Tibial nerve (tissue), 4 donors: ENCODE data around the gene KCNMA1. TPM values are rescaled to one million over a fixed set of nuclear protein-coding genes. Genes with fewer than 3 reads are reported as not detected.
A peak's percentile ranks its signal among the peaks of the same experiment; 100 is the strongest.

Experiments used
- DNase-seq, 2 donors: peaks; one replicate each; pipeline ENCODE4 v3.0.0-alpha.2; 2019; ENCODE audit warnings: low spot score in 2 of 2
- H3K27ac ChIP-seq, 4 donors: fragments of 200-600 bp; sonication (generic) in 3 of 4; one replicate each; pipeline ENCODE4 v1.5.1; 2017 to 2019; ENCODE audit warnings: mild to moderate bottlenecking in 1 of 4
- H3K27me3 ChIP-seq, 2 donors: fragments of 200-600 bp; sonication (generic) in 1 of 2; one replicate each; pipeline versions ENCODE4 v1.5.1 to v1.6.0; 2017 to 2019
- H3K36me3 ChIP-seq, 3 donors: fragments of 200-600 bp; sonication (generic); one replicate each; pipeline ENCODE4 v1.5.1; 2018 to 2019
- H3K4me1 ChIP-seq, 4 donors: fragments of 200-600 bp; sonication (generic) in 3 of 4; one replicate each; pipeline ENCODE4 v1.5.1; 2017 to 2019
- H3K4me3 ChIP-seq, 4 donors: fragments of 200-600 bp; sonication (generic) in 3 of 4; one replicate each; pipeline ENCODE4 v1.5.1; 2017 to 2019; ENCODE audit warnings: mild to moderate bottlenecking in 1 of 4, moderate library complexity in 1 of 4
- H3K9me3 ChIP-seq, 4 donors: fragments of 200-600 bp; sonication (generic) in 3 of 4; one replicate each; pipeline ENCODE4 v1.5.1; 2017 to 2019
- CTCF ChIP-seq, 5 experiments: fragments of 200-600 bp in 3 of 5; fragments of 450-650 bp in 2 of 5; sonication (generic) in 3 of 5; IDR thresholded peaks; one replicate each; pipeline ENCODE4 v1.5.1; 2016 to 2019; ENCODE audit warnings: antibody characterized with exemption in 5 of 5, mild to moderate bottlenecking in 3 of 5, moderate library complexity in 2 of 5
- EP300 ChIP-seq, 2 donors: sonication (generic); formaldehyde crosslinking; IDR thresholded peaks; one replicate each; pipeline ENCODE4 v1.6.1; 2017; ENCODE audit warnings: antibody characterized with exemption in 2 of 2, mild to moderate bottlenecking in 1 of 2
- POLR2A ChIP-seq, 2 donors: fragments of 450-650 bp; IDR thresholded peaks; one replicate each; pipeline ENCODE4 v1.6.1; 2017; ENCODE audit warnings: antibody characterized with exemption in 2 of 2, mild to moderate bottlenecking in 2 of 2, moderate library complexity in 2 of 2
- WGBS, 2 donors: methylation state at CpG; one replicate each; pipeline ENCODE4 v1.1.5; 2018; 5-methylcytosine and 5-hydroxymethylcytosine counted together
- total RNA-seq, 4 donors: library from RNA; depleted of rRNA; stranded (reverse); fragments of >200 nt; gene quantifications; one replicate each; pipeline ENCODE4 v1.1.0, GENCODE V29; 2016

The KCNMA1 gene
- total RNA-seq, 4 donors from 2014 or later = 10.2 to 19.9 (median 13.7) TPM

DNA sequence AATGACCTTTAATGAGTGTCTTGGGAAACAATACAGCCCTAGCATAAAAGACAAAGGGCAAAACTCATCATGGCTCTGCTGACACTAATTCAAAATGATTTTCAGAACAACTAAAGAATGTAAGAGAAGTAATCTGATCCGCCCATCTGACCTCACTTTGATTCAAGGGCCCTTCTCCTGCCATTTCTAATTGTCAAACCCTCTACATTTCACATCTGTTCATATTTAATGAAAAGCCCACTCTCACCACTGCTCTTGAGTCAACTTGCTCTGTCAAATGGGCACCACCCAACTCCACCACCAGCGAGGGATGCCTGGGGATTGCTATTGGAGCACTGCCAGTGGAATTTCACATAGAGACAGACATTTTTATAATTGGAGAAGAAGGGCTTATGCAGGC lies 639.2 kb downstream of the KCNMA1 start:
- Histone ChIP-seq H3K4me3 (no peak overlapping the region), H3K9me3 (no peaks in the 10 kb centered on the region), H3K27me3 (no peaks in the 10 kb centered on the region), H3K27ac (peak overlapping the region in 1 of 4 donors; percentile 33), H3K36me3 (no peaks in the 10 kb centered on the region), H3K4me1 (peaks cover 0 to 10% (median 0%) of the 10 kb centered on the region in 4 donors)
- TF ChIP-seq CTCF (IDR thresholded peaks at IDR 0.05) = no peak
- TF ChIP-seq EP300 (IDR thresholded peaks at IDR 0.05) = no peak
- TF ChIP-seq POLR2A (IDR thresholded peaks at IDR 0.05) = no peak
- no peak for DNase-seq
- WGBS, 2 donors = 46 to 58% methylated on average over 2 of the region's 2 CpGs

- WGBS, 2 donors = 90 to 97% methylated on average over 3 of the region's 3 CpGs
- TF ChIP-seq CTCF (IDR thresholded peaks at IDR 0.05) (no peak), EP300 (IDR thresholded peaks at IDR 0.05) (no peak), POLR2A (IDR thresholded peaks at IDR 0.05) (no peak)
- Histone ChIP-seq H3K9me3 (no peaks in the 10 kb centered on the region), H3K4me1 (peaks cover 0 to 11% (median 0%) of the 10 kb centered on the region in 4 donors), H3K27me3 (no peaks in the 10 kb centered on the region), H3K36me3 (no peaks in the 10 kb centered on the region), H3K27ac (no peak overlapping the region), H3K4me3 (no peak overlapping the region)
- DNase-seq = no peak
These were observed 640.0 kb downstream of the KCNMA1 start for GRCh38 chr10:76997631-76998030.

DNA sequence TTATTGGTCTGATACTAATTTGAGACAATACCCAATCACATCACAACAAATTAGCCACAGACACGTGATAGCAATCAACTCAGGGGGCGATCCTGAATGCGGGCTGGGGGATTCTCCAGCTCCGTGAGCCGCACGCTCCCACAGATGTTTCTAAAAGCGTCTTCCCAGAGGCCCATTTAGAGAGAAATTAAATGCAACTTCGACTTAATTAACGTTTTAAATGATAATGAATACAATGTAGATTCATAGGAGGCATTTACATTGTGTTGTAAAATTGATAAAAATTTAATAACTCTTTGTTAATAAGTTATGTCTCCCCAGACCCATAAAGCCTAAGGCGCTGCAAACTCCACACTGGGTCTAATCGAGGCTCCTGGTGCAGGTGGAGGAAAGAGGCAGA lies 642.6 kb downstream of the KCNMA1 start:
- Histone ChIP-seq H3K4me3 (no peak overlapping the region), H3K27ac (no peak overlapping the region), H3K9me3 (no peaks in the 10 kb centered on the region), H3K27me3 (no peaks in the 10 kb centered on the region), H3K36me3 (no peaks in the 10 kb centered on the region), H3K4me1 (peaks cover 0 to 25% (median 0%) of the 10 kb centered on the region in 4 donors)
- no peak for DNase-seq
- TF ChIP-seq CTCF (IDR thresholded peaks at IDR 0.05) (no peak), EP300 (IDR thresholded peaks at IDR 0.05) (no peak)
- WGBS, 2 donors = 94 to 95% methylated on average over 11 of the region's 11 CpGs

DNA sequence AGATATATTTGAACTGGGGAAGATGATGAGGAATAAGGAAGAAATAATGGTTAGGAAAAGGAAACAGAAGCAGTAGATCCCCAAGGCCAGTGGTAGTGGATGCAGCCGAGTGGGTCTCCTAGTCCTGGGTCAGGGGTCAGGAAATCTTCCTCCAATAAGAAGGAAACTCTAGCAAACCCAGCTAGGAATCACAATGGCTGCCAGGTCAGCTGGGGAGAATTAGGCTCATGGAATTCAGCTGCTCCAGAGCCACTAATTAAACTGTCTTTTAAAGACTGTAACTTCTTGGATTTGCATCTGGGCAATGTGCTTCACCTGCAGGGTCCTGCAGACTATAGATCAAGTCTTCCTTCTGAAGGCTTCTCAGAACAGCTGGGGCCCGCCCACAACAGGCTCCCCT lies 644.4 kb downstream of the KCNMA1 start:
- no peaks in the 10 kb centered on the region for H3K27me3 ChIP-seq
- H3K4me1 ChIP-seq = peaks cover 0 to 19% (median 0%) of the 10 kb centered on the region in 4 donors
- no peak for DNase-seq
- 91 to 93% methylated on average over 2 of the region's 2 CpGs for WGBS, 2 donors
- H3K36me3 ChIP-seq = no peaks in the 10 kb centered on the region
- no peak for TF ChIP-seq EP300 (IDR thresholded peaks at IDR 0.05)
- TF ChIP-seq CTCF (IDR thresholded peaks at IDR 0.05) = no peak
- no peak for TF ChIP-seq POLR2A (IDR thresholded peaks at IDR 0.05)
- H3K4me3 ChIP-seq = no peak overlapping the region
- H3K9me3 ChIP-seq = no peaks in the 10 kb centered on the region
- no peak overlapping the region for H3K27ac ChIP-seq

GRCh38 chr10:76992467-76992866 lies 645.1 kb downstream of the KCNMA1 start:
- H3K9me3 ChIP-seq = no peaks in the 10 kb centered on the region
- no peaks in the 10 kb centered on the region for H3K36me3 ChIP-seq
- no peak for TF ChIP-seq CTCF (IDR thresholded peaks at IDR 0.05)
- TF ChIP-seq EP300 (IDR thresholded peaks at IDR 0.05) = no peak
- TF ChIP-seq POLR2A (IDR thresholded peaks at IDR 0.05) = no peak
- WGBS, 2 donors = 65 to 71% methylated on average over 3 of the region's 3 CpGs
- H3K4me1 ChIP-seq = peaks cover 0 to 15% (median 0%) of the 10 kb centered on the region in 4 donors
- no peaks in the 10 kb centered on the region for H3K27me3 ChIP-seq
- no peak overlapping the region for H3K4me3 ChIP-seq
- H3K27ac ChIP-seq = no peak overlapping the region
- DNase-seq = no peak
